Forelimb muscle (tissue), 1 donor: Measurements from ENCODE around the gene STN1. TPM values are rescaled to one million over a fixed set of nuclear protein-coding genes. Genes with fewer than 3 reads are reported as not detected.

ENCODE experiments used
- DNase-seq: peaks from one replicate; pipeline ENCODE4 v3.0.0-alpha.2; 2013; ENCODE audit warnings: low read depth
- polyA plus RNA-seq: library from polyadenylated mRNA; unstranded; fragments of 120-200 nt; gene quantifications from one replicate; pipeline ENCODE4 v1.2.1, GENCODE V29; 2013; ENCODE audit not compliant: insufficient read length

The STN1 gene
- polyA plus RNA-seq, 1 donor = 21.7 TPM

- DNase-seq = no peak
Measured at GRCh38 chr10:103843854-103844570, 74.0 kb downstream of the STN1 start.

GRCh38 chr10:103843045-103843444, 74.9 kb downstream of the STN1 start:
- DNase-seq = no peak

GRCh38 chr10:103842605-103843004, 75.4 kb downstream of the STN1 start:
- DNase-seq = no peak

- DNase-seq = no peak
Measured at GRCh38 chr10:103841519-103841918, 76.5 kb downstream of the STN1 start.

- no peak for DNase-seq
Measured at GRCh38 chr10:103840740-103841070, 77.3 kb downstream of the STN1 start.

GRCh38 chr10:103839872-103840739, 77.9 kb downstream of the STN1 start:
- no peak for DNase-seq

- DNase-seq = no peak
Measured at GRCh38 chr10:103839519-103839871, 78.5 kb downstream of the STN1 start.

GRCh38 chr10:103838862-103839518, 79.0 kb downstream of the STN1 start:
- no peak for DNase-seq

- DNase-seq = no peak
Measured at GRCh38 chr10:103838070-103838395, 80.0 kb downstream of the STN1 start.

- no peak for DNase-seq
Measured at GRCh38 chr10:103837370-103838069, 80.5 kb downstream of the STN1 start.

GRCh38 chr10:103836861-103837260, 81.1 kb downstream of the STN1 start:
- no peak for DNase-seq

- no peak for DNase-seq
Measured at GRCh38 chr10:103836273-103836672, 81.7 kb downstream of the STN1 start.

GRCh38 chr10:103835096-103836050, 82.6 kb downstream of the STN1 start:
- DNase-seq = no peak

GRCh38 chr10:103834436-103835095, 83.4 kb downstream of the STN1 start:
- DNase-seq = no peak

- no peak for DNase-seq
Measured at GRCh38 chr10:103833731-103834365, 84.1 kb downstream of the STN1 start.

GRCh38 chr10:103832806-103833205, 85.2 kb downstream of the STN1 start:
- no peak for DNase-seq
